Endothelial cell of umbilical vein (primary cell): ENCODE data around the gene ZDHHC14. TPM values are rescaled to one million over a fixed set of nuclear protein-coding genes. Genes with fewer than 3 reads are reported as not detected.

ENCODE experiments used
- BruUV-seq: library from RNA; stranded (reverse); fragments of 400-500 nt; replicated peaks from 2 replicates; lab custom pipeline; 2021; lab: Mats Ljungman, UMichigan
- CTCF ChIA-PET: fragments of 300-600, 350-600 bp; sonication (Branson Sonifier 250); formaldehyde crosslinking; loops from one replicate; lab custom pipeline; 2021; ENCODE audit warnings: antibody characterized with exemption, inconsistent platforms; lab: Charles Lee
- POLR2A ChIA-PET: fragments of 300-600, 350-600 bp; sonication (Branson Sonifier 250); formaldehyde crosslinking; loops from one replicate; lab custom pipeline; 2021; ENCODE audit warnings: antibody characterized with exemption, inconsistent platforms; lab: Charles Lee
- DNase-seq: peaks from one replicate; pipeline ENCODE4 v3.0.0-alpha.2; 2011; ENCODE audit warnings: low read depth, low spot score
- FAIRE-seq: peaks from 2 replicates; lab custom pipeline; 2011; peaks lifted over from hg19 to GRCh38; lab: Jason Lieb, UNC
- H2AFZ ChIP-seq: 2 replicates; pipeline ENCODE4 v1.6.0; 2012; ENCODE audit warnings: low read depth, low read length, control low read depth, inconsistent platforms
- H3K27ac ChIP-seq: 2 replicates; pipeline ENCODE4 v1.5.1; 2011; ENCODE audit warnings: low read depth, mild to moderate bottlenecking, control low read depth, low read length, moderate library complexity; ENCODE audit not compliant: insufficient read depth
- H3K27me3 ChIP-seq, 2 experiments: 2 replicates each; pipeline versions ENCODE4 v1.6.0 to v1.6.1; 2011; ENCODE audit warnings: low read length in 2 of 2, mixed read lengths in 1 of 2; ENCODE audit not compliant: control insufficient read depth in 2 of 2, insufficient read depth in 2 of 2
- H3K36me3 ChIP-seq, 2 experiments: 2 replicates in 1 of 2; 3 replicates in 1 of 2; pipeline ENCODE4 v1.5.1; 2011; ENCODE audit warnings: low read length in 2 of 2, mild to moderate bottlenecking in 1 of 2, moderate library complexity in 1 of 2; ENCODE audit not compliant: control insufficient read depth in 2 of 2, insufficient read depth in 2 of 2; ENCODE audit errors: extremely low read depth in 1 of 2
- H3K4me1 ChIP-seq: 3 replicates; pipeline ENCODE4 v1.5.1; 2011; ENCODE audit warnings: mild to moderate bottlenecking, low read length; ENCODE audit not compliant: control insufficient read depth, insufficient read depth; ENCODE audit errors: extremely low read depth
- H3K4me2 ChIP-seq: 2 replicates; pipeline ENCODE4 v1.6.1; 2011; ENCODE audit warnings: low read length, control low read depth, mixed read lengths; ENCODE audit not compliant: insufficient read depth
- H3K4me3 ChIP-seq, 3 experiments: fragments of 200-600 bp in 1 of 3; sonication (generic), shearing (Covaris generic) in 1 of 3; replicated peaks in 1 of 3; 2 replicates each; pipeline ENCODE4 v1.5.1; 2011 to 2016; ENCODE audit warnings: control low read depth in 3 of 3, low read length in 3 of 3, mild to moderate bottlenecking in 2 of 3, inconsistent platforms in 1 of 3, low read depth in 1 of 3, moderate library complexity in 1 of 3; ENCODE audit not compliant: insufficient read depth in 1 of 3
- H3K79me2 ChIP-seq: 2 replicates; pipeline ENCODE4 v1.6.0; 2012; ENCODE audit warnings: low read length, inconsistent platforms; ENCODE audit not compliant: control insufficient read depth, insufficient read depth
- H3K9ac ChIP-seq: replicated peaks from 2 replicates; pipeline ENCODE3; 2011; ENCODE audit warnings: low read length, control low read depth; ENCODE audit not compliant: insufficient read depth; ENCODE audit errors: extremely low read depth
- H3K9me1 ChIP-seq: replicated peaks from 3 replicates; pipeline ENCODE4 v1.6.0; 2011; ENCODE audit warnings: mild to moderate bottlenecking, low read length; ENCODE audit not compliant: control insufficient read depth, insufficient read depth; ENCODE audit errors: extremely low read depth
- H3K9me3 ChIP-seq: replicated peaks from 2 replicates; pipeline ENCODE4 v1.5.1; 2012; ENCODE audit warnings: low read length, inconsistent platforms; ENCODE audit not compliant: control insufficient read depth, insufficient read depth
- H4K20me1 ChIP-seq: replicated peaks from 2 replicates; pipeline ENCODE3; 2011; ENCODE audit warnings: mild to moderate bottlenecking, low read length; ENCODE audit not compliant: control insufficient read depth, insufficient read depth; ENCODE audit errors: extremely low read depth
- EZH2 ChIP-seq: IDR thresholded peaks from 2 replicates; pipeline ENCODE4 v1.6.1; 2012; ENCODE audit warnings: borderline replicate concordance, low read depth, mild to moderate bottlenecking, moderate library complexity, low read length, inconsistent platforms; ENCODE audit not compliant: severe bottlenecking
- FOS ChIP-seq: IDR thresholded peaks from 2 replicates; pipeline ENCODE4 v1.6.1; 2011; ENCODE audit warnings: mild to moderate bottlenecking, low read length, moderate library complexity, borderline replicate concordance; ENCODE audit not compliant: insufficient read depth
- GATA2 ChIP-seq: IDR thresholded peaks from 2 replicates; pipeline ENCODE4 v1.7.0; 2011; ENCODE audit warnings: low read depth, mild to moderate bottlenecking, moderate library complexity, mixed read lengths, low read length; ENCODE audit not compliant: insufficient read length, insufficient read depth
- JUN ChIP-seq: IDR thresholded peaks from 2 replicates; pipeline ENCODE4 v1.6.1; 2011; ENCODE audit warnings: borderline replicate concordance, low read depth; ENCODE audit not compliant: insufficient read length, insufficient read depth
- MYC ChIP-seq: IDR thresholded peaks from one replicate; pipeline ENCODE4 v1.6.1; 2011; ENCODE audit warnings: mild to moderate bottlenecking, low read depth, low read length
- POLR2A ChIP-seq: IDR thresholded peaks from 2 replicates; pipeline ENCODE4 v1.6.1; 2012; ENCODE audit warnings: low read depth, mild to moderate bottlenecking, control low read depth, low read length
- POLR2AphosphoS5 ChIP-seq: IDR thresholded peaks from 2 replicates; pipeline ENCODE4 v1.6.1; 2012; ENCODE audit warnings: low read depth, mild to moderate bottlenecking, control low read depth, low read length, moderate library complexity; ENCODE audit not compliant: insufficient read depth
- dilution Hi-C: fragments of 300-500 bp; cut with MboI; formaldehyde crosslinking; loops from one replicate; pipeline ENCODE4 v1.15.0; 2019; ENCODE audit warnings: low sequenced_read_pairs; ENCODE audit not compliant: extremely low pct_ligation_motif_present
- intact Hi-C: fragments of 100-400 bp; cut with micrococcal nuclease; formaldehyde crosslinking; loops from one replicate; pipeline ENCODE4 v1.10.0; 2022
- polyA plus RNA-seq, 4 experiments: library from polyadenylated mRNA; depleted of rRNA in 3 of 4; stranded (reverse) in 3 of 4; unstranded in 1 of 4; fragments of >200 nt; gene quantifications; 2 replicates each; pipeline versions ENCODE4 v1.2.1 to v1.2.3, GENCODE V29; 2011 to 2012; ENCODE audit warnings: missing spikeins in 1 of 4
- total RNA-seq: library from RNA; stranded (reverse); gene quantifications from 2 replicates; pipeline ENCODE4 v1.2.3, GENCODE V29; 2021
- TF ChIP-seq, protein P1 (sequence below): IDR thresholded peaks from 2 replicates; pipeline ENCODE4 v1.6.1; 2011; ENCODE audit not compliant: insufficient read depth, insufficient read length
- TF ChIP-seq, protein P2 (sequence below), 2 donors: IDR thresholded peaks; 1 replicate in 1 of 2; 2 replicates in 1 of 2; pipeline ENCODE4 v1.5.1; 2011; ENCODE audit warnings: low read length in 2 of 2, mild to moderate bottlenecking in 2 of 2, moderate library complexity in 2 of 2, control low read depth in 1 of 2, inconsistent platforms in 1 of 2, low read depth in 1 of 2; ENCODE audit not compliant: insufficient read depth in 1 of 2; ENCODE audit errors: extremely low read depth in 1 of 2

ZDHHC14 gene
- total and polyA plus RNA-seq, 2 donors (not counting 3 experiments of a cell fraction or from before 2014, with no cell fraction given) = 23.0 to 25.6 TPM

DNA sequence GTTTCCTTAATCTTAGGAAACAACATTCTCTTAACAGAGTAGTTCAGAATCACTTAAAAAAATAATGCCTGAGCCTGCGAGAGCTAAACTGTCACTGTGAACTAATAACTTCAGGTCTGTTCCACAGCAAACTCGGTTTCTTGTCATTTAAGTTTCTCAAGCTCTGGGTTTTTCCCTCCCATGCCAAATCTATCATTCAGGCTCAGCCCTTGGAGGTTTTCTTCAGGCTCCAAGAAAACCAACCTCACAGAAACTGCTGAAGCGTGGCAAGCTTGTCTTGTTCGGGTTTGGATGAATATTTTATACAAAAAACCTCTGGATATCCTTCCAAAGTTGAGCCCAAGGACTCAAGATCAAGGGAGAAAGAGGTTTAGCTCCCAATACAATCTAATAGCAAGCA lies 342.4 kb downstream of the ZDHHC14 start:
- Histone ChIP-seq H4K20me1 (no peaks in the 10 kb centered on the region), H2AFZ (no peak overlapping the region), H3K4me2 (no peak overlapping the region), H3K27ac (no peak overlapping the region), H3K4me1 (peaks cover 4% of the 10 kb centered on the region), H3K36me3 (no peaks in the 10 kb centered on the region), H3K9me1 (no peaks in the 10 kb centered on the region), H3K9ac (no peak overlapping the region), H3K9me3 (no peaks in the 10 kb centered on the region), H3K27me3 (peaks cover 4 to 17% of the 10 kb centered on the region in 2 experiments), H3K4me3 (no peak overlapping the region), H3K79me2 (no peaks in the 10 kb centered on the region)
- no TSS peak for BruUV-seq
- TF ChIP-seq POLR2A = no peak
- TF ChIP-seq GATA2 = no peak
- TF ChIP-seq JUN = no peak
- TF ChIP-seq POLR2AphosphoS5 = no peak
- no peak for TF ChIP-seq MYC
- no peak for TF ChIP-seq FOS
- TF ChIP-seq, protein P1, sequence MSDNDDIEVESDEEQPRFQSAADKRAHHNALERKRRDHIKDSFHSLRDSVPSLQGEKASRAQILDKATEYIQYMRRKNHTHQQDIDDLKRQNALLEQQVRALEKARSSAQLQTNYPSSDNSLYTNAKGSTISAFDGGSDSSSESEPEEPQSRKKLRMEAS = no peak
- no peak for TF ChIP-seq EZH2
- TF ChIP-seq, protein P2, sequence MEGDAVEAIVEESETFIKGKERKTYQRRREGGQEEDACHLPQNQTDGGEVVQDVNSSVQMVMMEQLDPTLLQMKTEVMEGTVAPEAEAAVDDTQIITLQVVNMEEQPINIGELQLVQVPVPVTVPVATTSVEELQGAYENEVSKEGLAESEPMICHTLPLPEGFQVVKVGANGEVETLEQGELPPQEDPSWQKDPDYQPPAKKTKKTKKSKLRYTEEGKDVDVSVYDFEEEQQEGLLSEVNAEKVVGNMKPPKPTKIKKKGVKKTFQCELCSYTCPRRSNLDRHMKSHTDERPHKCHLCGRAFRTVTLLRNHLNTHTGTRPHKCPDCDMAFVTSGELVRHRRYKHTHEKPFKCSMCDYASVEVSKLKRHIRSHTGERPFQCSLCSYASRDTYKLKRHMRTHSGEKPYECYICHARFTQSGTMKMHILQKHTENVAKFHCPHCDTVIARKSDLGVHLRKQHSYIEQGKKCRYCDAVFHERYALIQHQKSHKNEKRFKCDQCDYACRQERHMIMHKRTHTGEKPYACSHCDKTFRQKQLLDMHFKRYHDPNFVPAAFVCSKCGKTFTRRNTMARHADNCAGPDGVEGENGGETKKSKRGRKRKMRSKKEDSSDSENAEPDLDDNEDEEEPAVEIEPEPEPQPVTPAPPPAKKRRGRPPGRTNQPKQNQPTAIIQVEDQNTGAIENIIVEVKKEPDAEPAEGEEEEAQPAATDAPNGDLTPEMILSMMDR (IDR thresholded peaks at IDR 0.05; ENCODE audit: extremely low read depth in 1 of 2, insufficient read depth in 1 of 2, low read depth in 1 of 2, low read length in 2 of 2) = no peak
- dilution Hi-C loops = no loop called here
- ChIA-PET POLR2A (no interaction called here), CTCF (interaction anchor here (1.5 kb wide), 1 partner anchor 150 kb away, joined by 3 read pairs; no protein-coding TSS in a partner anchor)
- intact Hi-C loops = no loop called here
- DNase-seq (no peak), FAIRE-seq (no peak)
